ENCODE results near the gene BACE1.

BACE1 gene

DNA sequence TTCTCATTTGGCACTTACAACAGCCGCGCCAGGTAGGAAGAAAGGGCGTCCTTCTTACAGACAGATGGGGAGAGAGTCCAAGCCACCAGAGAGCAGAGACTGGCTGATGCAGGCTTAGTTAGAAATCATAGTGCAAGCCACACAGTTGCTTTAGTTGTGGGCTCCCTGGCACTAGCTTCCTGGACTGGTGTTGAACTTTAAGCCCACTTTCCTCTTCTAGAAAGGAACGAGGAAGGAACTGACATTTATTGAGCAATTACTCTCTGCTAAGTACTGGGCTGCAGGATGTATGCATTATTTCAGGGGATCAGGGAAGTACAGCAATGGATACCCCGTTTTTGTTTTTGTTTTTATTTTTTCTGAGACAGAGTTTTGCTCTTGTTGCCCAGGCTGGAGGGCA is 3.0 kb downstream of the BACE1 start:
- no peak for DNase-seq (ENCODE audit: low read depth, low spot score)
- H3K27ac ChIP-seq = no peak overlapping the region

DNA sequence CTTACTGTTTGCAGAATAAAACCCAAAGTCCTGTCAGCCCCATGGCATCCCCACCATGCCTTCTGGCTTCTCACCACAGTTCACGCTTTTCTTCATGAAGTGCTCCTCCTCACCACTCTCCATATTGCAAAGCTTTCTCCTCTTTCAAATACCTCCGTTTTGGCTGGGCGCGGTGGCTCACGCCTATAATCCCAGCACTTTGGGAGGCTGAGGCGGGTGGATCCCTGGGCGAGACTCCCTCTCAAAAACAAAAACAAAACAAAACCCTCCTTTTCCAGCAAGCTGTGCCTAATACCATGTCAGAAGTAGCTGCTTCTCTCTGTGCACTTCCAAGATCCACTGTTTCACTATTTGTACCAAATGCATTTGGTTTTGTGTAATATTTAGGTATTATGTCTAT is 6.7 kb downstream of the BACE1 start:
- no peak for DNase-seq (ENCODE audit: low read depth, low spot score)
- no peak overlapping the region for H3K27ac ChIP-seq

DNA sequence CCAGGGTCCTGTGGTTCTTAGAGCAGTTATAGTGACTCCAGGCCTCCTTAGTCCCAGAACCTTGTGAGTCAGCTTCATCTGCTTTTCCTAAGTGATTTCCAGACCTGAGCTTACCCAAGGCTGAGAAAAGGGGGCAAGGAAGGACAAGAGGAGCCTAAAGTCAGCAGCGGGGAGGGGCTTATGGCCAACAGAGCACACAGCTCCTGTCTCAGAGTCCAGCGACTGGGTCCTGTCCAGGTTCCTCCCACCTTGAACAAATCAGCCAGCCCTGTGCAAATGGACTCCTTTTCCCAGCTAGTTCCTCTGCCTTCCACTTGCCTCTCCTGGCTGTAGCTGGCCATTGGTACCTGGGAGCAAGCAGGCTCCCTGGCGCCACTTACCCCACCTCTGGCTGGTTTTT is 10.9 kb downstream of the BACE1 start:
- H3K27ac ChIP-seq = no peak overlapping the region
- no peak for DNase-seq (ENCODE audit: low read depth, low spot score)

DNA sequence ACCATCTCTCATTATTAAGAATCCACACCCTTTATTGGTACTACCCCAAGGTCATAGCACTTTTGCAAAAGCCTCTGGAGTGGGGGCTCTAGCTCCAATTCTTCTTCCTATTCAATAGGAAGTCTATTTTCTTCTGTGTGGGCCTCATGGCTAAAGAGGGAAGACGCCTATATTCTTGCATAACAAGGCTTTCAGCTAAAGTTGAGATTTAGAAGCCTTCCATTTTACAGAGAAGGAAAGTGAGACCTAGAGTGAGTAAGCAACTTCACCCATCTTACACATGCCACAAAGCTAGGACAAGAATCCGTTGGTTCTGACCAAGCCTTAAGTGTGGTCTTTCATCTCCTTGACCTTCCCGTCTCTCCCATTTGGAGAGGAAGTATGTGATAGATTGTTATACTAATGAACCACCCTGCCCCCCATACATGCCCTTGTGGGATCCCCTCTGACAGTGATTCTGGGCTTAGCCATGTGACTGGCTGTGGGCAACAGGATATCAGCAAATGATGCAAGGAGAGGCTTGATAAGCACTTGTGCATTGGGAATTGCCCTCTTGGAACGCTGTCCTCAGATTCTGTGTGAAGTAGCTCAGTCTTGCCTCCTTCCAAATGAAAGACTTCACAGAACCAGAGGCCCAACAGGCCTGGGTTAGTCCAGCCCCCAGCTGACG is 12.3 kb downstream of the BACE1 start:
- H3K27ac ChIP-seq = no peak overlapping the region
- DNase-seq (ENCODE audit: low read depth, low spot score) = no peak

- no peak for DNase-seq (ENCODE audit: low read depth, low spot score)
- H3K27ac ChIP-seq = no peak overlapping the region
Observed at GRCh38 chr11:117303101-117303500, 13.0 kb downstream of the BACE1 start.

DNA sequence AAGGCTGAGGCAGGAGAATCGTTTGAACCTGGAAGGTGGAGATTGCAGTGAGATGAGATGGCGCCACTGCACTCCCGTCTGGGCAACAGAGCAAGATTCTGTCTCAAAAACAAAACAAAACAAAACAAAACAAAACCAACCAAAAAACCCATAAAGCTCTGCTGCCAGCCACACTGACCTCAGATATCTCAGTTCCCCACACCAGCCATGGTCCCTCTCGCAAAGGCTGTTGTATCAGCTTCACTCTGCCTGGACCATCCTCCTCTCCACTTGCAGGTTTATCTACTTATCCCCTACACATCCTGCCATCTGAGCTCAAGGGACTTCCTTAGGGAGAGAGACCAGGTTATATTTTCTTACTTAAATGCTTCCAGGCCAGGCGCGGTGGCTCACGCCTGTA is 13.8 kb downstream of the BACE1 start:
- H3K27ac ChIP-seq = no peak overlapping the region
- DNase-seq (ENCODE audit: low read depth, low spot score) = no peak

GRCh38 chr11:117300773-117301172 is 15.3 kb downstream of the BACE1 start:
- DNase-seq (ENCODE audit: low read depth, low spot score) = no peak
- no peak overlapping the region for H3K27ac ChIP-seq

DNA sequence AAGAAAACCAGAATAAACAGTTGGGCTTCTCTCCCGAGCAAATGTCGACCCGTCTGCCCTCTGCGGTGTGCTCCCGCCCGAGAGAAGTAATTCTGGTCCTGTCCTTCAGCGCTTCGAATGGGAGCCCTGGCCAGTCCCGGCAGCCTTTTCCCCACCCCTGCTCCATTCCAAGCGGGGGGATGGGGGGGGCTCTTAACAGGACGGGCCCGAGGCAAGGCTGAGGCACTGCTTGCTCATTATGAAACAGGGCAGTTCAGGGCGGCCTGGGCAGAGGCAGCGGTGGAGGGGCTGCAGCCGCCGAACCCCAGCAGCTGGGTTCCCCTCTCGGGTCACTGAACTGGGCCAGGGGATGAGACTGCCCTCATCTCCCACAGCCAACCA is 15.8 kb downstream of the BACE1 start:
- no peak overlapping the region for H3K27ac ChIP-seq
- DNase-seq (ENCODE audit: low read depth, low spot score) = no peak

GRCh38 chr11:117299351-117300282 is 16.4 kb downstream of the BACE1 start:
- H3K27ac ChIP-seq = no peak overlapping the region
- no peak for DNase-seq (ENCODE audit: low read depth, low spot score)

DNA sequence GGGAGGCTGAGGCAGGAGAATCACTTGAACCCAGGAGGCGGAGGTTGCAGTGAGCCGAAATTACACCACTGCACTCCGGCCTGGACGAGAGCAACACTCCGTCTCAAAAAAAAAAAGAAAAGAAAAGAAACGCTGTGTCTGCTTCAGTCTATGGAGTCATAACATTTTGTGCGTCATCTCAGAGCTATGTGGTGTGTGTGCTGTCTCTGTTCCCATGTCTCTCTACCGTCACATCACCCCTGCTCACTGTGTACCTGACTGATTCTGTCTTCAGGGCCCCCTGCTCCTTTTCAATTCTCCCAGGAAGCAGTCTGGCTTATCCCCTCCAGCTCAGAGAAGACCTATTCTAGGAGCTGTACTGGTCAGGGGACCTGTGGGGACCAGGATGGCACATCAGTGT is 17.9 kb downstream of the BACE1 start:
- DNase-seq (ENCODE audit: low read depth, low spot score) = no peak
- no peak overlapping the region for H3K27ac ChIP-seq

DNA sequence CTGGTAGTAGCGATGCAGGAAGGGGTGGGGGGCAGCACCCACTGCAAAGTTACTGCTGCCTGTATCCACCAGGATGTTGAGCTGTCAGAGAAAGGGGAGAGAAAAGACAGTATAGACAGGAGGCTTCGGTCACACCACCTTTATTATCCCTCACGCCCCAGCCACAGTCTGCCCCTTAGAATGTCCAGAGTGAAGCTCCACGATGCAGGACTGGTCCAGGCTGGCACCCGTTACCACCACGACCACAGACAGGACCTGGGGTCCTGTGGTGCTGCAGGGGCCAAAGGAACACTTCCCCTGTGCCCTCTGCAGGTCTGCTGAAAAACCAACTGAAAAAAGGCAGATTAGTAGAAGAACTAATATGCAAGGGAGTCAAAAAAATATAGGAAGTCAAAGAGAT is 19.2 kb downstream of the BACE1 start:
- no peak overlapping the region for H3K27ac ChIP-seq
- no peak for DNase-seq (ENCODE audit: low read depth, low spot score)

GRCh38 chr11:117295438-117296137 is 20.5 kb downstream of the BACE1 start:
- no peak overlapping the region for H3K27ac ChIP-seq
- no peak for DNase-seq (ENCODE audit: low read depth, low spot score)

DNA sequence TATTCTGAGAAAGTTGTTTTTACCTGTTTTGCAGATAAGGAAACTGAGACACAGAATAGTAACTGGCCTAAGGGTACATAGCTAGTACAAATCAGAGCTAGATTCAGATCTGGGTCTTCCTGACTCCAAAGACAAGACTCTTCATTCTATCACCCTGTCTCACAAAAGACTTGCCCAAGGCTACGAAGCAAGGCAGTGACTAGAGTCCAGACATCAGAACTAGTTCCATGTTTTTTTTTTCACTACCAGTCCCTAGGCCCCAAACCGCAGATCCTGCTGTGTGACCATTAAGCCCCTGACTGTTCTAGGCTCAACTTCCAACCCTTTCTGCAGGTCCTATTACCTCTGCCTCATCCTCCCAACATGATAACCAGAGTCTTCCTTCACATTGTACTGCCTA is 23.4 kb downstream of the BACE1 start:
- H3K27ac ChIP-seq = no peak overlapping the region
- DNase-seq (ENCODE audit: low read depth, low spot score) = no peak

DNA sequence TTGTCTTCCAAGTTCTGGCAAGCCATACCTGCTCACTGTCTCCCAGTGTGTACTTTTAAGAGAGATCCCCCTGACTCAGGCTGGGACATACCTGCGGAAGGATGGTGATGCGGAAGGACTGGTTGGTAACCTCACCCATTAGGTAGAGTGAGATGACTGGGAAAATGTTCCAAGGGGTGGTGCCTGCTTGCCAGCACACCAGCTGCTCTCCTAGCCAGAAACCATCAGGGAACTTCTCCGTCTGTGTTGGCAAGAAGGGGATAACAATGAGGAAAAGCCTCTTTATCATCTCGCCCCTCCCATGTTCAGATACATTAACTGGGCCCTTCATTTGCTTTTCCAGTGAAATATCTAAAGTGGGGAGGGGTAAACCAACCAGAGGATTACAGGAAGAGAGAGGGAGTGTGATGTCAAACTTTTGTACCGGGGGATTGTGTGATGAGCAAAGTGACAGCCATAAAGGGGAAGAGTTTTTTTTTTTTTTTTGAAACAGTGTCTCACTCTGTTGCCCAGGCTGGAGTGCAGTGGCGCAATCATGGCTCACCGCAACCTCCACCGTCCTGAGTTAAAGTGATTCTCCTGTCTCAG is 25.2 kb downstream of the BACE1 start, which contains the start of gene BACE1-AS:
Gene BACE1-AS, plus strand, starts transcription at position 538 of the 588 bp plus-strand sequence.
- no peak within 1 kb of the TSS for H3K27ac ChIP-seq
- no peak for DNase-seq (ENCODE audit: low read depth, low spot score)

GRCh38 chr11:117289795-117290194 is 26.3 kb downstream of the BACE1 start:
- DNase-seq (ENCODE audit: low read depth, low spot score) = no peak
- H3K27ac ChIP-seq = no peak overlapping the region

DNA sequence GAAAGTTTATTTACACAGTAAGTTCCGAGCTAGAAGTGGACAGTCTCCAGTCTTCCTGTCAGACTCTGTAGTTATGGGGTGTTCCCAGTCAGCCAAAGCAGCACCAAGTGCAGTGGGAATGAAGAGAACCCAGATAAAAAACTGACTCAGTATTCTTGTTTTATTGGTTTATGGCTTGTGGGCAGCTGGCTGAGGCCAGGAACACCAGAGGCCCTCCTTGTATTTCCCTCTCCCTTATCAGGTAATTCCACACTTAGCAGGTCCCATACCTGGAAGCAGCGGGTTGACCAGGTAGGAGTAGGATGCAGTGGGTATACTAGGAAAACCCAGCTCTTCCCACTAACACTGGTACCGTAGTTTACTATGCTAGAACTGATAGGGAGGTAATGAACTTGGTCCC is 28.4 kb downstream of the BACE1 start:
- DNase-seq (ENCODE audit: low read depth, low spot score) = no peak
- no peak overlapping the region for H3K27ac ChIP-seq

- no peak overlapping the region for H3K27ac ChIP-seq
- DNase-seq (ENCODE audit: low read depth, low spot score) = no peak
Observed at GRCh38 chr11:117286588-117286987, 29.5 kb downstream of the BACE1 start.

- no peak for DNase-seq (ENCODE audit: low read depth, low spot score)
- H3K27ac ChIP-seq = no peak overlapping the region
Observed at GRCh38 chr11:117284053-117284452, 32.0 kb downstream of the BACE1 start.

DNA sequence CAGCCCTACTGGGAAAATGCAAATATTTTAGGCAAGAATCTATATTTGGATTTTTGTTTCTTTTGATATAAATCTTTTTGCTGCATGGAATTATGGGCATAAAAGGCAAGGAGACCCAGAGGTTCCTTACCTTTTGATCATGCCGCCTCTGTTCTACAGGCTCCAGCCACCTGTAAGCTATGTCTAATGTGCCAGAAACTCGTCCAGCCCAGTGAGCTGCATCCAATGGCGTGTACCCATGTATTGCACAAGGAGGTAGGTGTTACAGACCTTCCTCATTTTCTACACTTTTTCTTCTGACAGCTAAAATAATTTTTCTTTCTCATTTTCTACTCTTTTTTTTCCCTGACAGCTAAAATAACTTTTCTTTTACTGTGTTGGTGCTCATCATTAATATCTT is 33.1 kb downstream of the BACE1 start:
- H3K27ac ChIP-seq = no peak overlapping the region
- DNase-seq (ENCODE audit: low read depth, low spot score) = no peak

GRCh38 chr11:117281869-117282268 is 34.2 kb downstream of the BACE1 start:
- DNase-seq (ENCODE audit: low read depth, low spot score) = no peak
- H3K27ac ChIP-seq = no peak overlapping the region

DNA sequence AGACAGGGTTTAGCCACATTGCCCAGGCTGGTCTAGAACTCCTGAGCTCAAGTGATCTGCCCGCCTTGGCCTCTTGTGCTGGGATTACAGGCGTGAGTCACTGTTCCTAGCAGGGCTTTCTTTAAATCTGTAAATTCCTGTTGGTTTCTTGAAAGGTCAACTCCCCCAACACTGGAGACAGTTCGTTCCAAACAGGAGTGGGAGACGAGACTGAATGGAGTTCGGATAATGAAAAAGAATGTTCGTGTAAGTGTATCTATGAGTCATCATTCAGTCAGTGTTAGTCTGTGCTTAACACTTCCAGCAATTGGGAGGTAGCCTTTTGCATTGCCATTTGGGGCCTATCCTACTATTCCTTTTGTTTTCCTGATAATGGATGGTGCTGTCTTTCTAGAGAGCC is 34.9 kb downstream of the BACE1 start:
- H3K27ac ChIP-seq = peak overlapping the region; percentile 35
- no peak for DNase-seq (ENCODE audit: low read depth, low spot score)
